Neutrophil (primary cell): ENCODE data around the gene NMT1.

ENCODE experiments used
- H3K27ac ChIP-seq: fragments of 200-600 bp; sonication (generic); 2 replicates; pipeline ENCODE4 v1.5.1; 2016; ENCODE audit warnings: mild to moderate bottlenecking, moderate library complexity
- H3K27me3 ChIP-seq: fragments of 200-600 bp; sonication (generic); 2 replicates; pipeline ENCODE4 v1.6.0; 2016; ENCODE audit warnings: mild to moderate bottlenecking
- H3K36me3 ChIP-seq: fragments of 200-600 bp; sonication (generic); 2 replicates; pipeline ENCODE4 v1.5.1; 2017
- H3K4me1 ChIP-seq, 2 experiments: fragments of 200-600 bp in 1 of 2; sonication (generic) in 1 of 2; 1 replicate in 1 of 2; 2 replicates in 1 of 2; pipeline versions ENCODE4 v1.5.1 to v1.6.1; 2013 to 2016; ENCODE audit warnings: low read depth in 1 of 2, low read length in 1 of 2, mild to moderate bottlenecking in 1 of 2, moderate library complexity in 1 of 2; ENCODE audit not compliant: control insufficient read depth in 1 of 2, insufficient read depth in 1 of 2
- H3K4me3 ChIP-seq, 2 experiments: fragments of 200-600 bp in 1 of 2; sonication (generic) in 1 of 2; 1 replicate in 1 of 2; 2 replicates in 1 of 2; pipeline ENCODE4 v1.5.1; 2013 to 2016; ENCODE audit warnings: low read depth in 1 of 2, low read length in 1 of 2, mild to moderate bottlenecking in 1 of 2, moderate library complexity in 1 of 2
- H3K9me3 ChIP-seq: fragments of 200-600 bp; sonication (generic); 2 replicates; pipeline ENCODE4 v1.5.1; 2016
- TF ChIP-seq, protein P1 (sequence below): fragments of 200-600 bp; sonication (generic); IDR thresholded peaks from 2 replicates; pipeline ENCODE4 v1.5.1; 2016; ENCODE audit warnings: antibody characterized with exemption

Gene NMT1

GRCh38 chr17:45150911-45151809 is 90.0 kb downstream of the NMT1 start:
- Histone ChIP-seq H3K4me3 (peak overlapping the region; percentile 78 to 91), H3K36me3 (peaks cover 10% of the 10 kb centered on the region), H3K27ac (peak overlapping the region; percentile 96), H3K9me3 (no peaks in the 10 kb centered on the region), H3K27me3 (no peaks in the 10 kb centered on the region), H3K4me1 (peaks cover 47 to 51% of the 10 kb centered on the region in 2 experiments)
- TF ChIP-seq, protein P1, sequence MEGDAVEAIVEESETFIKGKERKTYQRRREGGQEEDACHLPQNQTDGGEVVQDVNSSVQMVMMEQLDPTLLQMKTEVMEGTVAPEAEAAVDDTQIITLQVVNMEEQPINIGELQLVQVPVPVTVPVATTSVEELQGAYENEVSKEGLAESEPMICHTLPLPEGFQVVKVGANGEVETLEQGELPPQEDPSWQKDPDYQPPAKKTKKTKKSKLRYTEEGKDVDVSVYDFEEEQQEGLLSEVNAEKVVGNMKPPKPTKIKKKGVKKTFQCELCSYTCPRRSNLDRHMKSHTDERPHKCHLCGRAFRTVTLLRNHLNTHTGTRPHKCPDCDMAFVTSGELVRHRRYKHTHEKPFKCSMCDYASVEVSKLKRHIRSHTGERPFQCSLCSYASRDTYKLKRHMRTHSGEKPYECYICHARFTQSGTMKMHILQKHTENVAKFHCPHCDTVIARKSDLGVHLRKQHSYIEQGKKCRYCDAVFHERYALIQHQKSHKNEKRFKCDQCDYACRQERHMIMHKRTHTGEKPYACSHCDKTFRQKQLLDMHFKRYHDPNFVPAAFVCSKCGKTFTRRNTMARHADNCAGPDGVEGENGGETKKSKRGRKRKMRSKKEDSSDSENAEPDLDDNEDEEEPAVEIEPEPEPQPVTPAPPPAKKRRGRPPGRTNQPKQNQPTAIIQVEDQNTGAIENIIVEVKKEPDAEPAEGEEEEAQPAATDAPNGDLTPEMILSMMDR: no peak

DNA sequence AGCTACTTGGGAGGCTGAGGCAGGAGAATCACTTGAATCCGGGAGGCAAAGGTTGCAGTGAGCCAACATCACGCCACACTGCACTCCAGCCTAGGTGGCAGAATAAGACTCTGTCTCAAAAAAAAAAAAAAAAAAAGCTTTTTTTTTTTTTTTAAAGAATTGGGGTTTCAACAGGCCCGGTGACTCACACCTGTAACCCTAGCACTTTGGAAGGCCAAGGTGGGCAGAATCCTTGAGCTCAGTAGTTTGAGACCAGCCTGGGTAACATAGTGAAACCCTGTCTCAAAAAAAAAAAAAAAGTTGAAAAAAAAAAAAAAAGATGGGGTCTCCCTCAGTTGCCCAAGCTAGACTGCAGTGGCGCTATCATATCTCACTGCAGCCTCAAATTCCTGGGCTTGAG is 93.9 kb downstream of the NMT1 start:
- Histone ChIP-seq H3K9me3 (no peaks in the 10 kb centered on the region), H3K4me3 (no peak overlapping the region), H3K36me3 (peaks cover 16% of the 10 kb centered on the region), H3K27ac (peak overlapping the region; percentile 69), H3K27me3 (no peaks in the 10 kb centered on the region), H3K4me1 (peaks cover 39 to 43% of the 10 kb centered on the region in 2 experiments)
- TF ChIP-seq, protein P1: no peak

GRCh38 chr17:45155483-45155882 is 94.4 kb downstream of the NMT1 start:
- Histone ChIP-seq H3K27ac (peak overlapping the region; percentile 69), H3K4me1 (peaks cover 39 to 43% of the 10 kb centered on the region in 2 experiments)

GRCh38 chr17:45156242-45156641 is 95.1 kb downstream of the NMT1 start:
- Histone ChIP-seq H3K4me1 (peaks cover 33 to 36% of the 10 kb centered on the region in 2 experiments), H3K27me3 (no peaks in the 10 kb centered on the region), H3K4me3 (no peak overlapping the region), H3K9me3 (no peaks in the 10 kb centered on the region), H3K36me3 (peaks cover 16% of the 10 kb centered on the region), H3K27ac (peak overlapping the region; percentile 69)
- TF ChIP-seq, protein P1: no peak

More at GRCh38 chr17:45155483-45155882, 94.4 kb downstream of the NMT1 start:
- H3K36me3 ChIP-seq: peaks cover 16% of the 10 kb centered on the region
- TF ChIP-seq, protein P1: no peak
- no peaks in the 10 kb centered on the region for H3K9me3 ChIP-seq
- no peaks in the 10 kb centered on the region for H3K27me3 ChIP-seq
- H3K4me3 ChIP-seq: no peak overlapping the region
